HG02571 (cell line): ENCODE results near the gene ZNF443.
"Not testable (repeated sequence)": the region's sequence is repeated elsewhere in the genome, so short reads cannot be mapped to it uniquely, and the experiment has no call there.

ENCODE experiments used
- ATAC-seq: cut with Tn5 transposase; IDR thresholded peaks from one replicate; pipeline ENCODE4 v1.9.1; 2021; ENCODE audit warnings: mild to moderate bottlenecking, moderate library complexity; ENCODE audit not compliant: unreplicated experiment

Gene ZNF443

DNA sequence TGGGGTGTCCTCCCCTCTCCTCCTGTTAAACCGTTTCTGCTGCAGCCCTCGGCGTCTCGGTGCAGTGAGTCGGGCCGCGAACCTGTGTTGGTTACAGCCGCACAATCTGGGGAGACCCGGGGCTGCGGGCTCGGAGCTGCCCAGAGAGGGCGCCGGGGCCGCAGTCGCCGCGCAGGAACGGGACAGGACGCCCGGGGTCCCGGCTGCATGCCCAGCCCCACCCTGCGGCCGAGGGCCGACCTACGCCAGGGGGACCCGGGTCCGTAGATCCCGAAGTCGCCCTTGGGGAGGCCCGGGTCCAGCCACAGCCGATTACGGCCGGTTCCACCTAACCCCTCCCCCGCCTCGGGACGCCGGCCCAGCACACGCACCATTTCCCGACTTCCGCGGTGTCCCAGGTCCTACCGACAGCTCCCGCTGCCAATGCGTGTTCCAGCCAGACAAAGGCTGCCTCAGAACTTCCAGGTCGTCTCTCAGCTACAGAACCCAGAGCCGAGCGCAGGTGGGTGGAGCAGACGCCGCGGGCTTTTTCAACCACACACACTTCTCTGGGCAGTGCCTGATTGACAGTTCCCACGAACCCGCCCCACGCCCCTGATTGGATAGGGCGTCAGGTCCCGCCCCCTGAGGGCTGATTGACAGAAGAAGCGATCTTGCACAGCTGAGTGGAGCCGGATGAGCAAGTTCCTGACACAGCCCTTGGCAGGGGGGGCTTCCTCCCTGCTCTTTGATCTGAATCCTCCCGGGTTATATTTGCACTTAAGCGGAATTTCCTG lies at the start of gene ZNF443:
Gene ZNF443 (minus strand): TSS at position 481 of the 776 bp plus-strand sequence. CDS start 107 bp downstream, at position 374.
- ATAC-seq = peak; percentile 94

DNA sequence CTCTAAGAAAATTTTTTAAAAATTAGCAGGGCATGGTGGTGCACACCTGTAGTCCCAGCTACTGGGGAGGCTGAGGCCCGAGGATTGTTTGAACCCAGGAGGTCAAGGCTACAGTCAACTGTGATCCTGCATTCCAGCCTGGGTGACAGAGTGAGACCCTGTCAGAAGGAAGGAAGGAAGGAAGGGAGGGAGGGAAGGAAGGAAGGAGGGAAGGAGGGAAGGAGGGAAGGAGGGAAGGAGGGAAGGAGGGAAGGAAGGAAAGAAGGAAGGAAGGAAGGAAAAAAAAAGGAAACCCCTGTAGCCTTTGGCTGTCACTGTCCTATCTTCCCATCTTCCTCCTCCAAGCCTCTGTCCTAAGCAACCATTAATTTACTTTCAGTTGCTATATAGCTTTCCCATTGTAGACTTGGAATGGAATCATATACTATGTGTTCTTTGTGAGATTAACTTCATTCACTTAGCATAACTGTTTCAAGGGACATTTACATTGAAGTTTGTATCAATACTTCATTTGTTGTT lies 45.5 kb upstream of the ZNF443 start:
- ATAC-seq = not testable (repeated sequence)

DNA sequence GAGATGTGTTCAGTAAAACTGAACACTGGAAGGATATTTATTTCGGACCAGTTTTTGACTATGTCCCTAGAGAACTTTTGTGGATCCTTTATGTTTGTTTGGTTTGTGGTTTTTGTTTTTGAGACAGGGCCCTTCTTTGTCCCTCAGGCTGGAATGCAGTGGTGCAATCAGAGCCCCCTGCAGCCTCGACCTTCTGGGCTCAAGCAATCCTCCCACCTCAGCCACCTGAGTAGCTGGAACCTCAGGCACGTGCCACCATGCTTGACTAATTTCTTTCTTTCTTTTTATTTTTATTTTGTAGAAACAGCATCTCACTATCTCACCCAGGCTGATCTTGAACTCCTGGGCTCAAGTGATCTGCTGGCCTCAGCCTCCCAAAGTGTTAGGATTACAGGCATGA lies 44.8 kb upstream of the ZNF443 start:
- no peak for ATAC-seq

DNA sequence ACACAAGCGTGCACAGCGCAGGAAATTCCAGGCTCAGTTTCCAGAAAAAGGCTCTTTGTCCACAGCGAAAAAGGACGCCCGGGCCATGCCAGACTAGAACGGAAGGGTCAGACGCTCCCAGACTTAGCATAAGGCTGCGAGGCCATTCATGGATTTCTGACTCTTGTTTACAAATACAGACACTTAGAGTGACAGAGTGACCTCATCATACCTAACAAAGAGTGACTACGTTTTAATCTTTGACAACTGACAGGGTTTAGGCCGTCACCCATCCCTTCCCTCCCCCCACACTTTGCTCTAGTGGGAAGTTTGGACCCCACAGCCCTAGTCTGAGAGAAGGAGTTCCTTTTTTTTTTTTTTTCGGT lies 44.2 kb upstream of the ZNF443 start:
- ATAC-seq = peak; percentile 11

DNA sequence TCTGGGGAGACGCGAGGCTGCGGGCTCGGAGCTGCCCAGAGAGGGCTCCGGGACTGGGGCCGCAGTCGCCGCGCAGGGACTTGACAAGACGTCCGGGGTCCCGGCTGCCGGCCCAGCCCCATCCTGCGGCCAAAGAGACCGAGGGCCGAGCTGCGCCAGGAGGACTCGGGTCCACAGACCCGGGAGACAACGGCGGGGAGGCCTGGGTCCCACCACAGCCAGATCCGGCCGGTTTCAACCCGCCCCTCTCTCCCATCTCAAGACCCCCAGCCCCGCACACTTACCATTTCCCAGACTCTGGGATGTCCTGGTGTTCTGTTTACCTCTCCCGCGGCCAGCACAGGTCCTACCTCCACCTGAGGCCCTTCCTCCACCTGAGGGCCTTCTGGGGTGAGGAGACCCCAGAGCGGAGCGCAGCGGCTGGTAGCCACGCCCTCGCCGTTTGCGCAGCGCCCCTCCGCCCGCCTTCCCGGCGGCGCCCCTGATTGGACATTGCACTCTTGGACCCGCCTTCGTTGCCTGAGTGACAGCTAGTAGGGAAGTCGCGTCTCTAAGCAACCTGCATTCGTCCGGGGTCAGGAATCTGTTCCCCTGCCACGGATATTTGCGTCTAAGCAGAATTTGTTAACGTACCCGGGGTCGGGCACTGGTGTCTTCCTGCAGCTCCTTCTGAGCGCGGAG lies 43.7 kb upstream of the ZNF443 start, which contains the start of gene ZNF709:
Gene ZNF709 (minus strand): TSS at position 446 of the 681 bp plus-strand sequence. CDS start 159 bp downstream, at position 287.
- ATAC-seq = peak; percentile 82

DNA sequence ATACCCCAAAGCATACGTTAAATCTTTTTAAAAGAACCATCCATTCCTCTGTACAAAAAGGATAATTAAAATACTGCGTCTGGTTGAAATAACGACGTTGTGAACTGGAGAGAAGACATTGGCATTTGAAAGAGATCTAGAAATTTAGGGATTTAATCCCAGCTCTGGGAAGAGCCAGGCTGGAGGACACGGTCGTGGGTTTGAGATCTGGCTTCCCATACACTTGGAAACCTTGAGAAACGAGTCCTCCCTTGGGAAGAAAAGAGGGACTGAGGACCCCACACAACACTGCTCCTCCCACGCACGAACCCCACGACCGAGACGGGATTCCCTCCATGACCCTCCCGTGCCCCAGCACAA lies 43.2 kb upstream of the ZNF443 start:
- ATAC-seq = no peak

DNA sequence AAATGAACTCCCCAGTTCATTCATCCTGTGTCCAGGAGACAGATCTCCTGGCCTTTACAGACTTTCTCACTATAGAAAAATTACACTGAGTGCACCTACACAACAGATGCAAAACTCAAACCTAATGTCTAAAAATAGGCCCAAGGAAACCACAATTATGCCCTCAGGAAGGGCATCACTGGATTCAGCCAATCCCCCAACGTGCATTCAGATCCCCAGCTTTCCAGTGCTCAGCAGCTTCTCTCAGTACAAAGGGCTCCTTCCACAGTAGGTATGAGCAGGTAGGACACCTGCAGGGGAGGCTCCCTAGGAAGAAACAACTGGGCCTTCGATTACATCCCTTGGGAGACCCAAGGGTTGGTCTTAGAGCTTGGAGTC lies 41.7 kb upstream of the ZNF443 start:
- no peak for ATAC-seq

DNA sequence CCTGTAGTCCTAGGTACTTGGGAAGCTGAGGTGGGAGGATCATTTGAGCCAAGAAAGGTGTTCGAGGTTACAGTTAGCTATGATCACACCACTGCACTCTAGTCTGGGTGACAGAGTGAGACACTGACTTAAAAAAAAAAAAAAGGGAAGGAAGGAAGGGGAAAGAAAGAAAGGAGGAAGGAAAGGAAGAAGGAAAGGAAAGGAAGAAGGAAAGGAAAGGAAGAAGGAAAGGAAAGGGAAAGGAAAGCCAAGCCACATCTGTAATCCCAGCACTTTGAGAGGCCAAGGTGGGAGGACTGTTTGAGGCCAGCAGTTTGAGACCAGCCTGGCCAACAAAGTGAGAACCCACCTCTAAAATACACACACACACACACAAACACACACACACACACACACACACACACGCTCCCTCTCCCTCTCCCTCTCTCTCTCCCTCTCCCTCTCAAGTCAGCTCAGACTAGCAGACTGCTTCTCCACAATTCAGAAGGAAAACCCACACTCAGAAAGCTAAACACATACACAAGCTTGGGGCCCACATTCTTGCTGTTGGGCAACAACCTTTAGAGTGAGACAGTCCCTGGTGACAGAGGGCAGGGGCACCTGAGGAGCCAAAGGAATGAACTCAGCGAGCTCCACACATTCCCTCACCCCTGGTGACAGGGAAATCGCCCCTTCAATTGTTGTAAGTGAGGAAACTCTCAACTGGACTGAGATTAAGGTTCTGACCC lies 41.1 kb upstream of the ZNF443 start:
- no peak for ATAC-seq

DNA sequence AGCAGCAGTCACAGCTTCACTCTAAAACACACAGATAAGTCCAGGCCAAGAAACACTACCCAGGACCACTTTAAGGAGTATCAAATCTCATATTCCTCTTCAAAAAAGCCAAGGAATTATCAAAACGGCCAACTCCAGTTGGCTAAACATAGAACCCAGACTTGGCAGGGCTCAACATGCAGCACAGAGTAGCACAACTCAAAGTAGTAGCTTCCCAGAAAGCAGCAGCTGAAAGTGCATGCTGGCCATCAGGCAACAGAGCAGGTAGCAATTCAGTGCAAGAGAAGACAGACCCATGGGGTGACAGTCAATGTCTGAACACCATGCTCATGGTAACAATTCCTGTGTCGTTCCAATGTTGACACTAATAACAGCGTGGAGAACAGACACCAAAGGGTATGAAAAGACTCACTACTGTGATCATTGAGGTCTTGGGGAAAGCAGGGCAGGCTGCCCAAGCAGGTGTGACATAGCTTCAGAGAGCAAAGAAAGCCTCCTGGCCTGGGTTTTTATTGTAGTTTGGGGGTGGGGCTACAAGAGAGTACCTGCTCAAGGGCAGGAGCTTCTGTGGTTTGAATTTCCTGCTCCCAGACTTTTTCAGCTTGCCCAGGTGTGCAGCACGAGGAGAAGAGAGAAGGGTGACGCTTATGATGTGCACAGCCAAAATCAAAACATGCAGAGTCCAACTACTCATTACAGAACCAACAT lies 37.6 kb upstream of the ZNF443 start:
- ATAC-seq = no peak

DNA sequence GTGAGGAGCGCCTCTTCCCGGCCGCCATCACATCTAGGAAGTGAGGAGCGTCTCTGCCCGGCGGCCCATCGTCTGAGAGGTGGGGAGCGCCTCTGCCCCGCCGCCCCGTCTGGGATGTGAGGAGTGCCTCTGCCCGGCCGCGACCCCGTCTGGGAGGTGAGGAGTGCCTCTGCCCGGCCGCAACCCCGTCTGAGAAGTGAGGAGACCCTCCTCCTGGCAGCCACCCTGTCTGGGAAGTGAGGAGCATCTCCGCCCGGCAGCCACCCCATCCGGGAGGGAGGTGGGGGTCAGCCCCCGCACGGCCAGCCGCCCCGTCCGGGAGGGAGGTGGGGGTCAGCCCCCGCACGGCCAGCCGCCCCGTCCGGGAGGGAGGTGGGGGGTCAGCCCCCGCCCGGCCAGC lies 26.8 kb upstream of the ZNF443 start:
- ATAC-seq = not testable (repeated sequence)

DNA sequence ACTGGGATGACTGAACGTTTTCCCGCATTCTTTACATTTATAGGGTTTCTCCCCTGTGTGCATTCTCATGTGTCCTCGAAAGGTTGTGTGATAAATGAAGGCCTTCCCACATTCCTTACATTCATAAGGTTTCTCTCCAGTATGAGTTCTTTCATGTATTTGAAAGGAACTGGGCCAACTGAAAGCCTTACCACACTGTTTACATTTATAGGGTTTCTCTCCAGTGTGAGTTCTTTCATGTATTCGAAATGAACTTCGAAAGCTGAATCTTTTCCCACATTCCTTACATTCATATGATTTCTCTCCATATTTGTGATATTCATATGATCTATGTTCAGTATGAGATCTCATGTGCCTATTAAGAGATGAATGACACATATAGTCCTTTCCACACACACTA lies 24.4 kb upstream of the ZNF443 start:
- ATAC-seq = no peak

DNA sequence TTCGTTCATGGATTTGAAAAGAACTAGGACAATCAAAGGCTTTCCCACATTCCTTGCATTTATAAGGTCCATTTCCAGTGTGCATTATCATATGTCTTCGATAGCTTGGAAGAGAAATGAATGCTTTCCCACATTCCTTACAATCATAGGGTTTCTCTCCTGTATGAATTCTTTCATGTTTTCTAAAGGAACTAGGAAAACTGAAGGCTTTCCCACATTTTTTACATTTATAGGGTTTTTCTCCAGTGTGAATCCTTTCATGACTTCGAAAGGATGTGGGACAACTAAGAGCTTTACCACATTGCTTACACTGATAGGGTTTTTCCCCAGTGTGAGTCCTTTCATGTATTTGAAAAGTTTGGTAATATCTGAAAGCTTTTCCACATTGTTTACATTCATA lies 23.9 kb upstream of the ZNF443 start:
- no peak for ATAC-seq

DNA sequence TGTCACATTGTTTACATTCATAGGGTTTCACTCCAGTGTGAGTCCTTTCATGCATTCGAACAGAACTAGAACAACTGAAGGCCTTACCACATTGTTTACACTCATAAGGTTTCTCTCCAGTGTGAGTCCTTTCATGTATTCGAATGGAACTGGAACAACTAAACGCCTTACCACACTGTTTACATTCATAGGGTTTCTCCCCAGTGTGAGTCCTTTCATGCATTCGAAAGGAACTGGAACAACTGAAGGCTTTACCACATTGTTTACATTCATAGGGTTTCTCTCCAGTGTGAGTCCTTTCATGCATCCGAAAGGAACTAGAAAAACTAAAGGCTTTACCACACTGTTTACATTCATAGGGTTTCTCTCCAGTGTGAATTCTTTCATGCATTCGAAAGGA lies 23.3 kb upstream of the ZNF443 start:
- not testable (repeated sequence) for ATAC-seq

DNA sequence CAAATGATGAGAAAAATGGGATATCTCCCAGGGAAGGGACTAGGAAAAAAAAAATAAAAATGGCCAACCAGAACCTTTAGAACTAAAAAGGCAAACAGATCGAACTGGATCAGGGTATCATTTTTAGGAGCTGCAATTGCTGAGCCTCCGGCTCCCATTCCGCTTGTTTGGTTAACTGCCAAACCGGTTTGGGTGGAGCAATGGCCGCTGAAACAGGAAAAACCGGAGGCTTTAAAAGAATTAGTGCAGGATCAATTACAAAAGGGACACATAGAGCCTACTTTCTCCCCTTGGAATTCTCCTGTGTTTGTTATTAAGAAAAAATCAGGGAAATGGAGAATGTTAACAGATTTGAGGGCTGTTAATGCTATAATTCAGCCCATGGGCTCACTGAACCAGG lies 12.7 kb upstream of the ZNF443 start:
- ATAC-seq = no peak

DNA sequence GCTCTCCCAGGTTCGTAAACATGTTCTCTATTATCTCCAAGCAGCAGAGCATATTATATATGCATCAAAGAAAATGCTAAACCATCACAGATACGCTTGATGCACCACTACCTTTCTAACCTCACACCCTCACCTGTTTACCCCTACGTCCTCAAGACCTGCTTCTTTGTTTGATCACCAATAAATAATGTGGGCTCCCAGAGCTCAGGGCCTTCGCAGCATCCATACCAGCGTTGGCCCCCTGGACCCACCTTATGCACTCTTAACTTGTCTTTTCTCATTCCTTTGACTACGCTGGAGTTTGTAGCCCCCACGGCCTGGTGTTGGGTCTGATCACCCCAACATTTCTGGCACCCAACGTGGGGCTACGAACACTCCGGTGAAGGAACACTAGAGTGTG lies 10.0 kb upstream of the ZNF443 start:
- no peak for ATAC-seq

DNA sequence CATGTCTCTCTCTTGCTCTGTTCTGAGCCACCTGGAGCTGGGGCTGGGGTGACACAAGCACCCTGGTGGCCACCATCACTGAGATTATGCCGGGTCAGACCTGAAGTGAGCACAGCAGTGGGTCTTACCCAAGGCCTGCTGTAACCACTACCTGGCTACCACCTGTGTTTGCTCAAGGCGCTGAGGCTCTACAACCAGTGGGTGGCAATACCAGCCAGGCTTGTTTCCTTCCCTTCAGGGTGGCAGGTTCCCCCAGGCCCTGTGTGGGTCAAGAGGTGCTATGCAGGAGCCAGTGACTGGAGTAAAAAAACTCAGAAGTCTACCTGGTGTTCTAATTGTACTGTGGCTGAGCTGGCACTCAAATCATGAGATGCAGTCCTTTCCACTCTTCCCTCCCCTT lies 8.0 kb upstream of the ZNF443 start:
- no peak for ATAC-seq

DNA sequence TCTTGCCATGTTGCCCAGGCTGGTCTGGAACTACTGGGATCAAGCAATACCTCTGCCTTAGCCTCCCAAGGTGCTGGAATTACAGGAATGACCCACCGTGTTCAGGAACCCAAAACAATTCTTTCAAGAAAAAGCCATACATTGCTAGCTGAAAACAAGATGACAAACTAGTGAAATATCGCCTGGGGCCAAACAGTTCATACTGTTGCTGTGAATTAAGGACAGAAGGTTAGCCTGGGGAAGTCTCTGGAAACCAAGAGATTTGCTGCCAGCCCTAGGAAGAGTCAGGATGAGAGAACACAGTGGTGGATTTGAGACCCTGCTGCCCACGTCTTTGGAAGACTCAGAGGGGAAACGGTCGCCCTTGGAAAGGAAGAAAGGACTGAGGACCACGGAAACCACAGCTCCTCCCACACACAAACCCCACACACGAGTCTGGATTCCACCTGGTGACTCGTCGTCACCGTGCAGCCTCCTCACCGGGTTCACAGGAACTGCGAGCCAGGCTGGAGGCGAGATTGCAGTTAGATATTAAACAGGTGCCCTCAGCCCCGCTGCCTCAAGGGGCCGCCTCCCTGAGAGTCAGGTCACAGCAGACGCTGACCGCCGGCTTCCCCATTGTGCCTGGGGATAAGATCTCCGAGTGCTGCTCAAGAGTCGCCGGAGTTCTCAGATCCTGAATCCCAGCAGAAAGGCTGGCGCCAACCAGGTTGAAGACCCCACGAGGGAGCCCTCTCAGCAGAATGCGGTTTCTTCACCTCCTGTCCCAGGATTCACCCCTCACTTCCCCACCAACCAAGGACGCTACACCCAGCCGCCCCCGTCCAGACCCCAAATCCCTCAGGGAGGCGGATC lies 908 bp downstream of the ZNF443 start:
- ATAC-seq = peak; percentile 9

DNA sequence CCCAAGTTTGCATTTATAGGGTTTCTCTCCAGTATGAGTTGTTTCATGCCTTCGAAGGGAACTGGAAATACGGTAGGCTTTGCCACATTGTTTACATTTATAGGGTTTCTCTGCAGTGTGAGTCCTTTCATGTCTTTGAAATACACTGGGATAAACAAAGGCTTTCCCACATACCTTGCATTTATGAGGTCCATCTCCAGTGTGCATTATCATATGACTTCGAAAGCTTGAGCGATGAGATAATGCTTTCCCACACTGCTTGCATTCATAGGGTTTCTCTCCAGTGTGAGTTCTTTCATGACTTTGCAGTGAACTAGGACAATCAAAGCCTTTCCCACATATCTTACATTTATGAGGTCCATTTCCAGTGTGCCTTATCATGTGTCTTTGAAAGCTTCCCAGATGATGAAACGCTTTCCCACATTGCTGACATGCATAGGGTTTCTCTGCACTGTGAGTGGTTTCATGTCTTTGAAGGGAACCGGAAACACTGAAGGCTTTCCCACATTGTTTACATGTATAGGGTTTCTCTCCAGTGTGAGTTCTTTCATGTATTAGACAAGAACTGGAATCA lies 10.0 kb downstream of the ZNF443 start:
- not testable (repeated sequence) for ATAC-seq

DNA sequence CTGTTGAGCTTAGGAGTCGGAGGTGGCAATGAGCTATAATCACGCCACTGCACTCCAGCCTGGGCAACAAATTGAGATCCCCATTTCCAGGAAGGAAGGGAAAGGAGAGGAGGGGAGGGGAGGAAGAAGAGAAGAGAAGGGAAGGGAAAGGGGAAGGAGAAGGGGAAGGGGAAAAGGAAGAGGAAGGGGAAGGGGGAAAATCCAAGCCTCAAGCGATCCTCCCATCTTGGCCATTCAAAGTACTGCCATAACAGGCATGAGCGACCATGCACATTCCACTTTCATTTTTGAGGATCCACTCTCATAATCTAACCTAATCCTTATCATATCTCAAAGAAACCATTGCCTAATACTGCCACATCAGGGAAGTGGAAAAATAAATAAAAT lies 14.9 kb downstream of the ZNF443 start:
- no peak for ATAC-seq
